ENCODE results near the gene TPRA1. TPM values are rescaled to one million over a fixed set of nuclear protein-coding genes. Genes with fewer than 3 reads are reported as not detected.

The TPRA1 gene
- total and polyA plus RNA-seq, 2 of the 4 experiments (the other 2 are of a cell fraction), result 17.9 to 40.1 TPM

- no peak overlapping the region for H3K56ac ChIP-seq (ENCODE audit: extremely low read depth, insufficient read depth, low read length)
- peak; percentile 8 for ATAC-seq (ENCODE audit: low read depth)
Measured at GRCh38 chr3:127544803-127545201, 45.7 kb downstream of the TPRA1 start.

More at GRCh38 chr3:127544803-127545201, 45.7 kb downstream of the TPRA1 start:
- H3K27me3 ChIP-seq (ENCODE audit: control insufficient read depth, insufficient read depth, low read length), result peaks cover 22% of the 10 kb centered on the region
- no peaks in the 10 kb centered on the region for H3K79me1 ChIP-seq (ENCODE audit: low read depth in 1 of 2, low read length in 2 of 2)
- DNase-seq, result no peak
- no peaks in the 10 kb centered on the region; the same call in 1 of the 2 replicates for H3K4me1 ChIP-seq (ENCODE audit: control insufficient read depth, insufficient read depth, low read length)
- dilution Hi-C loops (cut with HindIII; ENCODE audit: low sequenced_read_pairs, unreplicated experiment), result no loop called here
- no peak overlapping the region for H3K14ac ChIP-seq (replicated peaks; ENCODE audit: low read depth, low read length)
- H2AK9ac ChIP-seq (replicated peaks; ENCODE audit: low read depth, low read length, poor library complexity), result no peak overlapping the region
- H3K36me3 ChIP-seq (ENCODE audit: control insufficient read depth, insufficient read depth, low read length), result no peaks in the 10 kb centered on the region
- no peak overlapping the region for H2BK15ac ChIP-seq (ENCODE audit: low read depth, low read length)
- no peak overlapping the region for H3K4ac ChIP-seq (ENCODE audit: low read depth, low read length)
- WGBS, 2 experiments (ENCODE audit: extremely low coverage in 2 of 2, insufficient read length in 1 of 2), result 55% methylated on average over 6 of the region's 9 CpGs; no CpG with 5 or more reads in 1 of the 2 experiments
- in situ Hi-C loops (cut with MboI; ENCODE audit: low sequenced_read_pairs), result loop anchor here (10.0 kb wide), 1 partner anchor 870 kb away; no protein-coding TSS in a partner anchor
- no TSS peak for BruUV-seq (replicated peaks)
- no peaks in the 10 kb centered on the region for H3K9me1 ChIP-seq (ENCODE audit: insufficient read depth, low read length)
- no peak overlapping the region for H3K18ac ChIP-seq (ENCODE audit: low read depth, low read length)
- no peaks in the 10 kb centered on the region for H4K20me1 ChIP-seq (ENCODE audit: insufficient read depth, low read length)
- intact Hi-C loops (cut with micrococcal nuclease), result loop anchor here (1.0 to 10.0 kb wide), 4 partner anchors 540 to 1023 kb away; no protein-coding TSS in a partner anchor
- no peak overlapping the region for H3K23ac ChIP-seq (ENCODE audit: low read depth, low read length)
- no peak overlapping the region for H4K8ac ChIP-seq (ENCODE audit: low read depth in 2 of 2, low read length in 2 of 2)
- ChIA-PET POLR2A (ENCODE audit: unreplicated experiment) (no interaction called here), CTCF (interaction anchor here (0.5 to 0.7 kb wide), 2 partner anchors 31 to 104 kb away, joined by 3 read pairs; no protein-coding TSS in a partner anchor)
- no peak overlapping the region for H3K9ac ChIP-seq (ENCODE audit: low read depth, low read length)
- H2BK20ac ChIP-seq (ENCODE audit: low read depth, low read length), result no peak overlapping the region
- H2BK5ac ChIP-seq (ENCODE audit: low read depth, low read length, poor library complexity, severe bottlenecking), result no peak overlapping the region
- H2BK120ac ChIP-seq (ENCODE audit: low read depth, low read length), result no peak overlapping the region
- TF ChIP-seq, protein P1, sequence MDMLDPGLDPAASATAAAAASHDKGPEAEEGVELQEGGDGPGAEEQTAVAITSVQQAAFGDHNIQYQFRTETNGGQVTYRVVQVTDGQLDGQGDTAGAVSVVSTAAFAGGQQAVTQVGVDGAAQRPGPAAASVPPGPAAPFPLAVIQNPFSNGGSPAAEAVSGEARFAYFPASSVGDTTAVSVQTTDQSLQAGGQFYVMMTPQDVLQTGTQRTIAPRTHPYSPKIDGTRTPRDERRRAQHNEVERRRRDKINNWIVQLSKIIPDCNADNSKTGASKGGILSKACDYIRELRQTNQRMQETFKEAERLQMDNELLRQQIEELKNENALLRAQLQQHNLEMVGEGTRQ (IDR thresholded peaks at IDR 0.05; ENCODE audit: low read depth, low read length), result no peak
- TF ChIP-seq BHLHE40 (IDR thresholded peaks at IDR 0.05; ENCODE audit: low read depth, low read length) (no peak), FOS (IDR thresholded peaks at IDR 0.05; ENCODE audit: low read depth, low read length) (no peak), NFE2L2 (IDR thresholded peaks at IDR 0.05; ENCODE audit: low read depth, low read length) (no peak), RAD21 (IDR thresholded peaks at IDR 0.05; ENCODE audit: low read length) (no peak), POLR2A (IDR thresholded peaks at IDR 0.05; ENCODE audit: low read depth, low read length) (no peak), SMC3 (IDR thresholded peaks at IDR 0.05; ENCODE audit: low read depth, low read length) (no peak)
- no peak overlapping the region for H4K5ac ChIP-seq (ENCODE audit: low read depth, low read length)
- no peak overlapping the region for H2AK5ac ChIP-seq (ENCODE audit: low read depth, low read length)
- H2AFZ ChIP-seq (replicated peaks; ENCODE audit: low read length, poor library complexity), result no peak overlapping the region
- no peak overlapping the region for H3K27ac ChIP-seq (ENCODE audit: insufficient read depth, low read length)
- no peak overlapping the region for H3K4me2 ChIP-seq (ENCODE audit: low read depth, low read length)
- no peak overlapping the region for H4K91ac ChIP-seq (ENCODE audit: insufficient read depth, low read depth, low read length)
- H3K9me3 ChIP-seq (ENCODE audit: control insufficient read depth, insufficient read depth, low read length), result no peaks in the 10 kb centered on the region
- no peak overlapping the region for H3K4me3 ChIP-seq (ENCODE audit: insufficient read depth, low read depth, low read length)
